NCI-H2107 (cell line): ENCODE data around the gene FOXD4L1.
"Not testable (repeated sequence)": the region's sequence is repeated elsewhere in the genome, so short reads cannot be mapped to it uniquely, and the experiment has no call there.

Source experiments
- DNase-seq: peaks from one replicate; lab custom pipeline; 2025; lab: John Stamatoyannopoulos, UW

Gene FOXD4L1

GRCh38 chr2:113524986-113525385 is 26.5 kb downstream of the FOXD4L1 start:
- DNase-seq = not testable (repeated sequence)

- DNase-seq = not testable (repeated sequence)
Measured at GRCh38 chr2:113527350-113528045, 29.0 kb downstream of the FOXD4L1 start.

- DNase-seq = not testable (repeated sequence)
Measured at GRCh38 chr2:113528126-113528525, 29.7 kb downstream of the FOXD4L1 start.

GRCh38 chr2:113528904-113529303 is 30.4 kb downstream of the FOXD4L1 start:
- DNase-seq = not testable (repeated sequence)

GRCh38 chr2:113532991-113533390 is 34.5 kb downstream of the FOXD4L1 start:
- DNase-seq = not testable (repeated sequence)

GRCh38 chr2:113536573-113536972 is 38.1 kb downstream of the FOXD4L1 start:
- DNase-seq = not testable (repeated sequence)

GRCh38 chr2:113540834-113541203 is 42.4 kb downstream of the FOXD4L1 start:
- not testable (repeated sequence) for DNase-seq

GRCh38 chr2:113541204-113541975 is 42.9 kb downstream of the FOXD4L1 start:
- DNase-seq = not testable (repeated sequence)

- DNase-seq = not testable (repeated sequence)
Measured at GRCh38 chr2:113541976-113542485, 43.6 kb downstream of the FOXD4L1 start.

- DNase-seq = not testable (repeated sequence)
Measured at GRCh38 chr2:113542529-113542928, 44.1 kb downstream of the FOXD4L1 start.
